H1 (cell line): Measurements from ENCODE around the gene BDKRB1. TPM values are rescaled to one million over a fixed set of nuclear protein-coding genes. Genes with fewer than 3 reads are reported as not detected.

Source experiments
- CTCF ChIA-PET: fragments of 300-600 bp; sonication (Branson Sonifier 250); formaldehyde crosslinking; loops from one replicate; lab custom pipeline; 2021; ENCODE audit not compliant: partially characterized antibody; lab: Charles Lee
- POLR2A ChIA-PET: fragments of 300-600 bp; sonication (Branson Sonifier 250); formaldehyde crosslinking; loops from one replicate; lab custom pipeline; 2021; ENCODE audit warnings: inconsistent platforms; ENCODE audit not compliant: partially characterized antibody; lab: Charles Lee
- DNase-seq, 2 experiments: peaks; one replicate each; pipeline versions ENCODE4 v3.0.0 to v3.0.0-alpha.2; 2010 to 2022; ENCODE audit warnings: low spot score in 2 of 2, low read depth in 1 of 2, mixed read lengths in 1 of 2
- FAIRE-seq: peaks from 2 replicates; lab custom pipeline; 2011; peaks lifted over from hg19 to GRCh38; lab: Jason Lieb, UNC
- H2AFZ ChIP-seq: 2 replicates; pipeline ENCODE4 v1.8.1; 2012; ENCODE audit warnings: low read length, inconsistent platforms
- H2AK5ac ChIP-seq: 2 replicates; pipeline ENCODE4 v1.6.1; 2013; ENCODE audit warnings: low read depth, low read length
- H2BK120ac ChIP-seq: replicated peaks from 2 replicates; pipeline ENCODE3; 2013; ENCODE audit warnings: low read depth, low read length, inconsistent platforms
- H2BK12ac ChIP-seq: 2 replicates; pipeline ENCODE4 v1.6.1; 2013; ENCODE audit warnings: low read depth, low read length
- H2BK15ac ChIP-seq: 2 replicates; pipeline ENCODE4 v1.6.1; 2013; ENCODE audit warnings: low read length
- H2BK20ac ChIP-seq: 2 replicates; pipeline ENCODE4 v1.6.1; 2013; ENCODE audit warnings: low read length
- H2BK5ac ChIP-seq: 2 replicates; pipeline ENCODE4 v1.6.1; 2013; ENCODE audit warnings: low read depth, low read length
- H3K14ac ChIP-seq: 2 replicates; pipeline ENCODE4 v1.6.1; 2013; ENCODE audit warnings: inconsistent platforms; ENCODE audit not compliant: insufficient read length
- H3K18ac ChIP-seq: 2 replicates; pipeline ENCODE4 v1.6.1; 2013; ENCODE audit warnings: low read length; ENCODE audit errors: extremely low read depth
- H3K23ac ChIP-seq: 2 replicates; pipeline ENCODE4 v1.6.1; 2013; ENCODE audit warnings: inconsistent platforms; ENCODE audit not compliant: insufficient read length
- H3K23me2 ChIP-seq: 2 replicates; pipeline ENCODE4 v1.6.1; 2013; ENCODE audit warnings: low read depth, low read length
- H3K27ac ChIP-seq: 2 replicates; pipeline ENCODE4 v1.6.1; 2011; ENCODE audit warnings: low read depth, low read length, inconsistent platforms
- H3K27me3 ChIP-seq, 4 experiments: replicated peaks in 1 of 4; 1 replicate in 1 of 4; 2 replicates in 3 of 4; pipeline versions ENCODE4 v1.6.1 to v1.8.1; 2011 to 2013; ENCODE audit warnings: low read length in 3 of 4, mild to moderate bottlenecking in 3 of 4, inconsistent platforms in 2 of 4, mixed read lengths in 2 of 4, moderate library complexity in 1 of 4; ENCODE audit not compliant: control insufficient read depth in 3 of 4, insufficient read depth in 3 of 4; ENCODE audit errors: extremely low read depth in 1 of 4
- H3K36me3 ChIP-seq, 4 experiments: 2 replicates each; pipeline versions ENCODE4 v1.6.1 to v1.8.1; 2011 to 2013; ENCODE audit warnings: mild to moderate bottlenecking in 4 of 4, low read length in 3 of 4, moderate library complexity in 2 of 4, control low read depth in 1 of 4, inconsistent platforms in 1 of 4; ENCODE audit not compliant: insufficient read depth in 4 of 4, control insufficient read depth in 2 of 4
- H3K4ac ChIP-seq: replicated peaks from 2 replicates; pipeline ENCODE3; 2013; ENCODE audit warnings: low read length, low read depth, mixed read lengths, inconsistent platforms; ENCODE audit not compliant: insufficient read length
- H3K4me1 ChIP-seq, 4 experiments: replicated peaks in 1 of 4; 1 replicate in 1 of 4; 2 replicates in 3 of 4; pipeline versions ENCODE4 v1.6.1 to v1.8.1; 2011 to 2013; ENCODE audit warnings: low read length in 3 of 4, inconsistent platforms in 2 of 4, mixed read lengths in 1 of 4; ENCODE audit not compliant: insufficient read depth in 4 of 4, control insufficient read depth in 3 of 4
- H3K4me2 ChIP-seq, 2 experiments: 2 replicates each; pipeline versions ENCODE4 v1.6.1 to v1.8.1; 2011 to 2013; ENCODE audit warnings: low read depth in 2 of 2, low read length in 2 of 2, control low read depth in 1 of 2, inconsistent platforms in 1 of 2, mild to moderate bottlenecking in 1 of 2; ENCODE audit not compliant: insufficient read depth in 1 of 2
- H3K4me3 ChIP-seq, 4 experiments: fragments of 200-600, 300-600 bp in 1 of 4; sonication (generic), shearing (Covaris generic), sonication (Bioruptor Twin) in 1 of 4; 2 replicates each; pipeline versions ENCODE4 v1.5.1 to v1.8.1; 2011 to 2016; ENCODE audit warnings: low read length in 4 of 4, low read depth in 3 of 4, control low read depth in 2 of 4, inconsistent platforms in 2 of 4, mild to moderate bottlenecking in 2 of 4, mixed read lengths in 1 of 4, moderate library complexity in 1 of 4; ENCODE audit not compliant: insufficient read depth in 2 of 4; ENCODE audit errors: extremely low read depth in 1 of 4
- H3K56ac ChIP-seq: replicated peaks from 2 replicates; pipeline ENCODE3; 2013; ENCODE audit warnings: low read depth, mild to moderate bottlenecking, mixed read lengths, low read length, inconsistent platforms; ENCODE audit not compliant: insufficient read length
- H3K79me1 ChIP-seq: 2 replicates; pipeline ENCODE4 v1.6.1; 2013; ENCODE audit warnings: low read depth, low read length, control low read depth
- H3K79me2 ChIP-seq, 2 experiments: 2 replicates each; pipeline versions ENCODE4 v1.6.1 to v1.8.1; 2012 to 2013; ENCODE audit warnings: low read length in 2 of 2, mild to moderate bottlenecking in 2 of 2, inconsistent platforms in 1 of 2; ENCODE audit not compliant: insufficient read depth in 2 of 2, control insufficient read depth in 1 of 2
- H3K9ac ChIP-seq, 4 experiments: replicated peaks in 1 of 4; 1 replicate in 1 of 4; 2 replicates in 3 of 4; pipeline versions ENCODE4 v1.6.1 to v1.8.1; 2011 to 2013; ENCODE audit warnings: low read depth in 3 of 4, low read length in 3 of 4, control low read depth in 2 of 4, mild to moderate bottlenecking in 2 of 4, moderate library complexity in 2 of 4, inconsistent platforms in 1 of 4; ENCODE audit errors: extremely low read depth in 1 of 4
- H3K9me3 ChIP-seq, 2 experiments: 2 replicates each; pipeline versions ENCODE4 v1.6.1 to v1.8.1; 2012 to 2013; ENCODE audit warnings: mild to moderate bottlenecking in 2 of 2, moderate library complexity in 2 of 2, control low read depth in 1 of 2, inconsistent platforms in 1 of 2, low read depth in 1 of 2, low read length in 1 of 2, mixed read lengths in 1 of 2; ENCODE audit not compliant: insufficient read depth in 2 of 2
- H4K20me1 ChIP-seq, 2 experiments: replicated peaks in 1 of 2; 2 replicates each; pipeline versions ENCODE3 to v1.8.1; 2011 to 2013; ENCODE audit warnings: inconsistent platforms in 2 of 2, low read length in 2 of 2, mild to moderate bottlenecking in 1 of 2; ENCODE audit not compliant: insufficient read depth in 2 of 2, control insufficient read depth in 1 of 2
- H4K5ac ChIP-seq: 2 replicates; pipeline ENCODE4 v1.6.1; 2013; ENCODE audit warnings: low read length, low read depth, mixed read lengths, inconsistent platforms; ENCODE audit not compliant: insufficient read length
- H4K8ac ChIP-seq: 2 replicates; pipeline ENCODE4 v1.8.0; 2013; ENCODE audit warnings: mild to moderate bottlenecking, moderate library complexity, low read length, inconsistent platforms; ENCODE audit not compliant: insufficient read depth; ENCODE audit errors: extremely low read depth
- H4K91ac ChIP-seq: replicated peaks from 2 replicates; pipeline ENCODE3; 2013; ENCODE audit warnings: low read length, mixed read lengths, inconsistent platforms; ENCODE audit not compliant: insufficient read length
- CBX5 ChIP-seq: fragments of 300-800, 300-1000 bp; sonication (generic); IDR thresholded peaks from 2 replicates; pipeline ENCODE4 v1.7.1; 2016; ENCODE audit warnings: antibody characterized with exemption, low read length, low read depth
- CEBPB ChIP-seq: IDR thresholded peaks from 2 replicates; pipeline ENCODE4 v1.6.1; 2012; ENCODE audit warnings: low read depth, low read length
- ZNF274 ChIP-seq: IDR thresholded peaks from 2 replicates; pipeline ENCODE4 v1.7.0; 2012; ENCODE audit warnings: low read length, borderline replicate concordance; ENCODE audit errors: extremely low read depth
- WGBS, 2 experiments: shearing (Covaris generic) in 1 of 2; methylation state at CpG; one replicate each; pipeline versions ENCODE4 v1.1.6 to v1.1.7; 2013 to 2015; ENCODE audit warnings: low lambda C conversion rate in 2 of 2, mixed read lengths in 2 of 2, inconsistent platforms in 1 of 2, low coverage in 1 of 2, missing lambda C conversion rate in 1 of 2; ENCODE audit not compliant: insufficient replicate concordance in 2 of 2, insufficient coverage in 1 of 2, insufficient read length in 1 of 2; ENCODE audit errors: extremely low coverage in 1 of 2, missing lambda C conversion rate in 1 of 2; 5-methylcytosine and 5-hydroxymethylcytosine counted together
- polyA plus RNA-seq, 7 experiments: library from polyadenylated mRNA; depleted of rRNA in 3 of 7; stranded (reverse) in 5 of 7; unstranded in 2 of 7; fragments of >200 nt in 5 of 7; fragments of 200-250 nt in 2 of 7; gene quantifications; 1 replicate in 5 of 7; 2 replicates in 1 of 7; 4 replicates in 1 of 7; pipeline versions ENCODE4 v1.2.1 to v1.2.3, GENCODE V29; 2011 to 2013; ENCODE audit warnings: missing spikeins in 2 of 7, mixed read lengths in 2 of 7
- total RNA-seq: library from RNA; stranded (reverse); fragmentation: NEBNext Ultra II Directional; extraction: Animal tissue kit (Norgen Biotek cat#: 25700); gene quantifications from 2 replicates; pipeline ENCODE4 v1.2.1, GENCODE V29; 2021

The BDKRB1 gene
- total and polyA plus RNA-seq, 2 of the 8 experiments (the other 6 are each of a cell fraction or from before 2014, with no cell fraction given), result 0.27 TPM; not detected in 1

DNA sequence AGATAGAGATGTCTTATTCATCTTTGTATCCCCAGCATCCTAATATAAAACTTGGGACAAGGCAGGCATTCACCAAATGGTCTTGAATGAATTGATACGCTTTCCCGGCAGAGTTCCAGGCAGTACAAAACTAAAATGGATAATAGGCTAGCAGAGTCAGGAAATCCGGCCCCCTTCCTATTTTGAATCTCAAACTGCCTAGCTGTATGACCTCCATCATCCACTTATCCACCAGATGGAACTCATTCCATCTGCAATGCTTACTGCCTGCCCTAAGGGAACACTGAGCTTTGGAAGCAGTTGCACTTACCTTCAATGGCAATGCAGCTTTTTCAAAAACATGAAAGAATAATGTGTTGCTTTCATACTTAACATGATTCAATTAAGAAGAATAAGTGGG is 43.4 kb downstream of the BDKRB1 start:
- H3K27ac ChIP-seq, result no peak overlapping the region
- H2BK20ac ChIP-seq, result no peak overlapping the region
- no peak overlapping the region for H2BK12ac ChIP-seq
- H3K4me2 ChIP-seq, result no peak overlapping the region
- H3K9ac ChIP-seq, result no peak overlapping the region
- H3K14ac ChIP-seq, result no peak overlapping the region
- H4K20me1 ChIP-seq, result no peaks in the 10 kb centered on the region
- no peak overlapping the region for H2BK5ac ChIP-seq
- no peaks in the 10 kb centered on the region for H3K9me3 ChIP-seq
- ChIA-PET POLR2A (no interaction called here), CTCF (interaction anchor here (0.7 to 3.1 kb wide), 4 partner anchors 12 to 125 kb away, joined by 3 to 16 read pairs (median 3); no protein-coding TSS in a partner anchor)
- H3K18ac ChIP-seq, result no peak overlapping the region
- no peak overlapping the region for H2BK15ac ChIP-seq
- 82% methylated on average over 3 of the region's 3 CpGs; no CpG with 5 or more reads in 1 of the 2 experiments for WGBS, 2 experiments
- no peak overlapping the region for H3K4me3 ChIP-seq
- no peak for DNase-seq
- peaks cover 0 to 7% (median 2%) of the 10 kb centered on the region in 4 experiments; a peak in 4 of 8 replicates for H3K36me3 ChIP-seq
- H3K4ac ChIP-seq, result no peak overlapping the region
- H3K23me2 ChIP-seq, result no peaks in the 10 kb centered on the region; the same call in 1 of the 2 replicates
- H3K56ac ChIP-seq, result no peak overlapping the region
- H3K23ac ChIP-seq, result no peak overlapping the region
- H4K5ac ChIP-seq, result no peak overlapping the region
- TF ChIP-seq CBX5 (no peak), CEBPB (no peak), ZNF274 (no peak)
- no peak for FAIRE-seq
- H4K8ac ChIP-seq, result no peak overlapping the region
- H3K79me2 ChIP-seq, result no peaks in the 10 kb centered on the region
- H3K79me1 ChIP-seq, result no peaks in the 10 kb centered on the region
- H4K91ac ChIP-seq, result no peak overlapping the region
- H3K4me1 ChIP-seq, result no peaks in the 10 kb centered on the region
- H2BK120ac ChIP-seq, result no peak overlapping the region
- no peak overlapping the region for H2AK5ac ChIP-seq
- no peaks in the 10 kb centered on the region for H3K27me3 ChIP-seq
- H2AFZ ChIP-seq, result no peak overlapping the region
